Mesothelial cell of epicardium (in vitro differentiated cells): ENCODE results near the gene CDH4. TPM values are rescaled to one million over a fixed set of nuclear protein-coding genes. Genes with fewer than 3 reads are reported as not detected.
"Not testable (repeated sequence)": the region's sequence is repeated elsewhere in the genome, so short reads cannot be mapped to it uniquely, and the experiment has no call there.

ENCODE experiments used
- DNase-seq, 2 experiments: peaks; one replicate each; pipeline ENCODE4 v3.0.0; 2021; ENCODE audit warnings: low spot score in 2 of 2; ENCODE audit not compliant: unreplicated experiment in 2 of 2
- H3K27ac Mint-ChIP-seq: 2 replicates; pipeline ENCODE4 v1.8.0; 2021; ENCODE audit warnings: mixed read lengths
- H3K27me3 Mint-ChIP-seq: 2 replicates; pipeline ENCODE4 v1.8.0; 2021; ENCODE audit warnings: low read depth, mixed read lengths
- H3K36me3 Mint-ChIP-seq: 2 replicates; pipeline ENCODE4 v1.8.0; 2021; ENCODE audit warnings: mixed read lengths
- H3K4me1 Mint-ChIP-seq: 2 replicates; pipeline ENCODE4 v1.8.0; 2021; ENCODE audit warnings: mixed read lengths
- H3K4me3 Mint-ChIP-seq: 2 replicates; pipeline ENCODE4 v1.8.0; 2021; ENCODE audit warnings: mild to moderate bottlenecking, moderate library complexity, mixed read lengths
- H3K9me3 Mint-ChIP-seq: 2 replicates; pipeline ENCODE4 v1.8.0; 2021; ENCODE audit warnings: mixed read lengths
- total RNA-seq: library from RNA; stranded (reverse); gene quantifications from 3 replicates; pipeline ENCODE4 v1.2.1, GENCODE V29; 2021
- TF ChIP-seq, protein P1 (sequence below): fragments of 200-600 bp; sonication (generic); IDR thresholded peaks from one replicate; pipeline ENCODE4 v1.5.0; 2021; ENCODE audit warnings: antibody characterized with exemption; ENCODE audit not compliant: unreplicated experiment

The CDH4 gene
- total RNA-seq, 1 donor from 2014 or later = 1.1 TPM

DNA sequence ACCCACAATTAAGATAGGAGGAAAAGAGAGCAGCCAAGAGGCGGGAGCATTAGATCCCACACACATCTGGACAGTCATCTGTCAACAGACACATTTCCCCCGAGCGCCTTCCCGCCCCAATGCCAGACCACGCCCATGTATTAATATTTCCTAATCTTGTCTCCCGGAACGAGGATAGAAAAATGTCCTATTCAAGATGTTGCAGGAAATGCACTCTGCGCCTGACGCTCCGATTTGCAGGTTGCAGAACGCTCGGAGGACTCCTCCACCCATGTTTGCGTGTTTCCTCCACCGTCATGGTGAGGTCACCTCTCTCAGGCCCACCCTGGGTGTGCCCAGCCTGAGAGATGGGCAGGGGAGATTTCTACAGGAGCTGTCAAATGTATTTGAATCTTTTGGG, 598.4 kb downstream of the CDH4 start:
- Mint-ChIP-seq H3K27ac (no peak overlapping the region), H3K4me3 (no peak overlapping the region), H3K9me3 (no peaks in the 10 kb centered on the region), H3K27me3 (peaks cover 2% of the 10 kb centered on the region), H3K4me1 (no peaks in the 10 kb centered on the region), H3K36me3 (no peaks in the 10 kb centered on the region)
- DNase-seq = no peak
- TF ChIP-seq, protein P1, sequence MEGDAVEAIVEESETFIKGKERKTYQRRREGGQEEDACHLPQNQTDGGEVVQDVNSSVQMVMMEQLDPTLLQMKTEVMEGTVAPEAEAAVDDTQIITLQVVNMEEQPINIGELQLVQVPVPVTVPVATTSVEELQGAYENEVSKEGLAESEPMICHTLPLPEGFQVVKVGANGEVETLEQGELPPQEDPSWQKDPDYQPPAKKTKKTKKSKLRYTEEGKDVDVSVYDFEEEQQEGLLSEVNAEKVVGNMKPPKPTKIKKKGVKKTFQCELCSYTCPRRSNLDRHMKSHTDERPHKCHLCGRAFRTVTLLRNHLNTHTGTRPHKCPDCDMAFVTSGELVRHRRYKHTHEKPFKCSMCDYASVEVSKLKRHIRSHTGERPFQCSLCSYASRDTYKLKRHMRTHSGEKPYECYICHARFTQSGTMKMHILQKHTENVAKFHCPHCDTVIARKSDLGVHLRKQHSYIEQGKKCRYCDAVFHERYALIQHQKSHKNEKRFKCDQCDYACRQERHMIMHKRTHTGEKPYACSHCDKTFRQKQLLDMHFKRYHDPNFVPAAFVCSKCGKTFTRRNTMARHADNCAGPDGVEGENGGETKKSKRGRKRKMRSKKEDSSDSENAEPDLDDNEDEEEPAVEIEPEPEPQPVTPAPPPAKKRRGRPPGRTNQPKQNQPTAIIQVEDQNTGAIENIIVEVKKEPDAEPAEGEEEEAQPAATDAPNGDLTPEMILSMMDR = no peak

DNA sequence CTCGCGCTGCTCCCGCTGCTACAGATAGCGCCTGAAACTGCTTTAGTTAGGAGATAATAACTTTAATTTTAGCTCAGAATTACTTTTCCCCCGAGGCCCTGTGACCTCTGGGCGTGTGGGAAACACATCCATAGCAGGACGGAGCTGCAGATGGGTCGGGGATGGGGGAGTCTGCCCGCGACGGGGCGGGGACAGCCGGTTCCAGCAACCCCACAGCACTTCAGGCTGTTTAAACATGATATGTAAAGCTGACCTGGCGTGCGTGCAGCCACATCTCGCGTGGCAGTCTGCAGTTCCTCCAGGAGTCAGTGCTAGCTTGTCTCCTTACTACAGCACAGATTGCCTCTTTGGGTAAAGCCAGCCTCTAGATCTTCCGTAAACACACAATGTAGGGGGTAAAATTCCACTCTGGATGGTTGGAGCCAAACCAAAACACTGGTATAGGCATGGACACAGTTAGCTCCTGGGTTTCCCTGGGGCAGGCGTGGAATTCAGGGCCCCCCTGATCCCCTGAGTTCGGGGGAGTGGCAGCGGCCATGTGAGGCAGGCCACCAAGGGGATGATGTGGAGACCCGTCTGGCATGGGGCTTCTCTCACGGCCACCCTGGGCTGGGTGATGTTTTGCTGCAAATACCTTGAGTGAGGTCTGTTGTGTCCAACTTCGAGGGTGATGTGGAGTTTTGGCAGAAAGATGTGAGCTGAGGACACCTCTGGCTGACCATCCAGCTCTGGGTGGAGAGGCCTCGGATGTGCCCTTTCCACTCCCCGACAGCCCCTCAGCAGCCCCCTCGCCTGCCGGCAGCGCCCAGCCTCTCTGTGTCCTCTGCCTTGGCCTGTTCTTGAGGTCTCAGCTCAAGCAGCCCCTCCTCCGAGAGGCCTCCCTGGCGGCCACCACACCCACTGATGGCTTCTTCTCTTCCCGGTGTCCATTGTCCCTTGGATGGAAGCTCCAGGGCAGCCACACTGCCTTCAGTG, 599.2 kb downstream of the CDH4 start:
- H3K9me3 Mint-ChIP-seq = no peaks in the 10 kb centered on the region
- no peak overlapping the region for H3K4me3 Mint-ChIP-seq
- no peaks in the 10 kb centered on the region for H3K36me3 Mint-ChIP-seq
- no peak for DNase-seq
- H3K27me3 Mint-ChIP-seq = peaks cover 2% of the 10 kb centered on the region
- H3K4me1 Mint-ChIP-seq = no peaks in the 10 kb centered on the region
- H3K27ac Mint-ChIP-seq = no peak overlapping the region
- TF ChIP-seq, protein P1 = no peak

DNA sequence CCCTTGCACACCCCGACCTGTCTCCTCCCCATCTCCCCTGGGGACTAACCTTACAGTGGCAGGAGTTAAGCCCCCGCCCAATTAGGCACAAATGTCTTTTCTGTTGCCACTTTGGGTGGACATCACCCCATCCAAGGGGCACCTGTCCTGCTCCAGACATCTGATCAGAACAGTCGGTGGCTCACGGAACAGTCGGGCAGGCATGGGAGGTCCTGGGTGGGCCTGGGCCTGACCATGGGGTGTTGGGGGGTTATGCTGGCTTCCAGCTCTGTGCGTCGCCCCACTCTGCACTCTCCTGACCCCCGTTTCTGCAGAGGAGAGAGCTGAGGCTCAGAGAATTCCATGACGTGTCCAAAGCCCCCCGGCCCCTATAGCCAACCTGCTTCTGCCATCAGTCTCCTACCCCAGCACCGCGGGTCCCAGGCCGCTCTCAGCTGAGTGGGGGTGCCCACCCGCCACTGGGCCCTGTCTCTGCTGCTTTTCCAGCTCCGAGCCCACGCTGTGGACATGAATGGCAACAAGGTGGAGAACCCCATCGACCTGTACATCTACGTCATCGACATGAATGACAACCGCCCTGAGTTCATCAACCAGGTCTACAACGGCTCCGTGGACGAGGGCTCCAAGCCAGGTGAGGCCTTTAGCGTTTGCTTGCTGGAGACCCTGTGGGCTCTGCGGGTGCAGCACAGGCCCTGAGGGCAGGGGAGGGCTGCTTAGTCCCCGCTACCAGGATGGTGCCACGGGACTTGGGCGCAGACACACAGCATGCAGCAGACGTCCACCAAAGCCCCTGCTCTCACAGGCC, 600.4 kb downstream of the CDH4 start:
- H3K4me3 Mint-ChIP-seq = no peak overlapping the region
- H3K36me3 Mint-ChIP-seq = no peaks in the 10 kb centered on the region
- H3K4me1 Mint-ChIP-seq = no peaks in the 10 kb centered on the region
- no peaks in the 10 kb centered on the region for H3K9me3 Mint-ChIP-seq
- DNase-seq = no peak
- TF ChIP-seq, protein P1 = no peak
- H3K27ac Mint-ChIP-seq = no peak overlapping the region
- peaks cover 2% of the 10 kb centered on the region for H3K27me3 Mint-ChIP-seq

DNA sequence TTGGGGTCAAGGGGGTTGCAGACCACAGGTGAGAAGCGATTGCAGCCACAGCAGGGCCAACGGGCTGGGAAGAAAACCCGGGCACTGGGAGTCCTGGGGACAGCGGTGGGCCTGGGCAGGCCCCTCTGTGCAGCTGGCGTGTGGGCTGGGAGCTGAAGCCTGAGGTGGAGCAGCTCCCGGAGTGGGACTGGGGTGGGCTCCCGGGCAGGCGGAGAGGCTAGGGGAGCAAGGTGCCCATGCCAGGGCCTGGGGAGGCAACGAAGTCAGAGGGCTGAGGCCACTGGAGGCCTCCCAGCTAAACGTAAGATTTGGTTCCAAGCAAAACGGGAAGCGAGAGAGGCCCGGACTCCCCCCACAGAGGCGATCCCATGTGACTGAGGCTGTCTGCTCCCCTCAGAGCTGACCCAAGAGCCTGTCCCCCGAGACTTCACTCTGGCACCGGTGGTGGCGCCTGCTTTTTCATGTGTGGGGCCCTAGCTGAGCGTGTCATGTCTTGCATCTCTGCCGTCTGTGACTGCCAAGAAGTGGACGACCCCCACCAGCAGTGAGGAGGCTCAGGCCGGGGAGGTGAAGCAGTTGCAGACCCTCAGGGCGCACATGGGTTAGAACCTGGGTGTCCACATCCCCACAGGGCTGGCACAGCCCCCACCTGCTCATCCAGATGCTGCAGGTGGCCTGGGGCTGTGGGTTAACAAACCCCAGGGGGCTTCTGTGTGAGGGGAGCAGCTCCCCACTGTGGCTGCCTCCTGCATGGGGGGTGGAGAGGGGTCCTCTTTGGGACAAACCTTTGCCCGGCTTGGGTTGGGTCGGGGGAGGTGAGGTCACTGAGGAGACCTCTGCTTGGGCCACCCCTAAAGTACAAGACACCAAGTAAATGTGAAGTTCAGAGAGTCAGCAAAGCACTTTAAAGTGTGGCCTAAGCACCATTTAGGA, 601.3 kb downstream of the CDH4 start:
- no peak for DNase-seq
- Mint-ChIP-seq H3K4me1 (no peaks in the 10 kb centered on the region), H3K27me3 (peaks cover 2% of the 10 kb centered on the region), H3K27ac (no peak overlapping the region), H3K4me3 (no peak overlapping the region), H3K9me3 (no peaks in the 10 kb centered on the region), H3K36me3 (no peaks in the 10 kb centered on the region)
- TF ChIP-seq, protein P1 = no peak

DNA sequence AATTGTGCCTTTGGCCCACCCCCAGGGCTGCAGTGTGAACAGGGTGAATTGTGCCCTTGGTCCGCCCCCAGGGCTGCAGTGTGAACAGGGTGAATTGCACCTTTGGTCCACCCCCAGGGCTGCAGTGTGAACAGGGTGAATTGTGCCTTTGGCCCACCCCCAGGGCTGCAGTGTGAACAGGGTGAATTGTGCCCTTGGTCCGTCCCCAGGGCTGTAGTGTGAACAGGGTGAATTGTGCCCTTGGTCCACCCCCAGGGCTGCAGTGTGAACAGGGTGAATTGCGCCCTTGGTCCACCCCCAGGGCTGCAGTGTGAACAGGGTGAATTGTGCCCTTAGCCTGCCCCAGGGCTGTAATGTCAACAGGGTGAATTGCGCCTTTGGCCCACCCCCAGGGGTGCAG, 602.5 kb downstream of the CDH4 start:
- not testable (repeated sequence) for H3K27ac Mint-ChIP-seq, DNase-seq, H3K9me3 Mint-ChIP-seq, H3K27me3 Mint-ChIP-seq, H3K36me3 Mint-ChIP-seq, H3K4me1 Mint-ChIP-seq, H3K4me3 Mint-ChIP-seq
